Upper lobe of left lung (tissue), 4 donors: ENCODE data around the gene WBP2.
A peak's percentile ranks its signal among the peaks of the same experiment; 100 is the strongest.

Source experiments
- EP300 ChIP-seq, 4 donors: sonication (generic); formaldehyde crosslinking; IDR thresholded peaks; one replicate each; pipeline ENCODE4 v1.5.1; 2017; ENCODE audit warnings: antibody characterized with exemption in 4 of 4, control low read depth in 2 of 4
- POLR2A ChIP-seq, 4 donors: fragments of 450-650 bp; IDR thresholded peaks; one replicate each; pipeline ENCODE4 v1.5.1; 2016 to 2017; ENCODE audit warnings: antibody characterized with exemption in 4 of 4, mild to moderate bottlenecking in 2 of 4
- TF ChIP-seq, protein P1 (sequence below), 6 experiments: fragments of 450-650 bp in 4 of 6; fragments of 200-600 bp in 2 of 6; sonication (generic) in 2 of 6; IDR thresholded peaks; one replicate each; pipeline ENCODE4 v1.5.1; 2016 to 2019; ENCODE audit warnings: antibody characterized with exemption in 6 of 6

DNA sequence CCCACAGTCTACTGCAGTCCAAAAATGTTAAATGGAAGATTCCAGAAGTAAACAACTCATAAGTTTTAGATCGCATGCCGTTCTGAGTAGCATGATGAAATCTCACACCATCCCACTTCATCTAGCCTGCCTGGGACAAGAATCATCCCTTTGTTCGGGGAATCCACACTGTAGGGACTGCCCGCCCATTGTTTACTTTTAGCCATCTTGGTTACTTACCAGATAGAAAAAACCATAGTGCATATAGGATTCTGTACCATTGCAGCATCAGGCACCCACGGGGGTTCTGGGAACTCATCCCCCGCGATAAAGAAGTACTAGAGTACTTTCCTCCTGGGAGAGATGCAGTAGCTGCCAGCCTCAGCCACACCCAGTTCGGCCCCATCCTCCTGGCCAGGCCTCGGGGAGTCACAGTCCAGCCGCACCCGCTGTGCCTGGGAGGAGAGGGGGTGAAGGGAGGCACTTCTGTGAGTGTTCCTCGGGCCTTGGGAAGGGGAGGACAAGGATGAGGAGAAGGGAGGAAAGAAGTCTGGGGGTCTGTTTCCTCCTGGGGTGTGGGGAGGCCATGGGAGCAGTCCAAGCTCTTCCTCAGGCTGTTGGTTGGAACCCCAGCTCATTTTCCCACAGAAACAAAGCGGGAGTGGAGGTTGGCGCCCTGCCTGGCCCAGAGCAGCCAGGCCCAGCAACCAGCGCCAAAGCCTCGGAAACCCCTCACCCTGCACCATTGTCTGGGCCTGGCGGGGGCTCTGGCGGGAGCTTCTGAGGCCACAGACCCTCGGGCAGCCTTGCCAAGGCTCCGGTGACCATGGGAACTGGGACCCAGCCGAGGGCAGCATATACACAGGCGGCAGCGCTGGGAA is 14.4 kb upstream of the WBP2 start:
- TF ChIP-seq POLR2A (IDR thresholded peaks at IDR 0.05): no peak
- TF ChIP-seq, protein P1, sequence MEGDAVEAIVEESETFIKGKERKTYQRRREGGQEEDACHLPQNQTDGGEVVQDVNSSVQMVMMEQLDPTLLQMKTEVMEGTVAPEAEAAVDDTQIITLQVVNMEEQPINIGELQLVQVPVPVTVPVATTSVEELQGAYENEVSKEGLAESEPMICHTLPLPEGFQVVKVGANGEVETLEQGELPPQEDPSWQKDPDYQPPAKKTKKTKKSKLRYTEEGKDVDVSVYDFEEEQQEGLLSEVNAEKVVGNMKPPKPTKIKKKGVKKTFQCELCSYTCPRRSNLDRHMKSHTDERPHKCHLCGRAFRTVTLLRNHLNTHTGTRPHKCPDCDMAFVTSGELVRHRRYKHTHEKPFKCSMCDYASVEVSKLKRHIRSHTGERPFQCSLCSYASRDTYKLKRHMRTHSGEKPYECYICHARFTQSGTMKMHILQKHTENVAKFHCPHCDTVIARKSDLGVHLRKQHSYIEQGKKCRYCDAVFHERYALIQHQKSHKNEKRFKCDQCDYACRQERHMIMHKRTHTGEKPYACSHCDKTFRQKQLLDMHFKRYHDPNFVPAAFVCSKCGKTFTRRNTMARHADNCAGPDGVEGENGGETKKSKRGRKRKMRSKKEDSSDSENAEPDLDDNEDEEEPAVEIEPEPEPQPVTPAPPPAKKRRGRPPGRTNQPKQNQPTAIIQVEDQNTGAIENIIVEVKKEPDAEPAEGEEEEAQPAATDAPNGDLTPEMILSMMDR (IDR thresholded peaks at IDR 0.05): no peak
- peak in 1 of 4 donors; percentile 20 for TF ChIP-seq EP300 (IDR thresholded peaks at IDR 0.05)
